ENCODE results near the gene STUM.

- TF ChIP-seq CTCF (IDR thresholded peaks at IDR 0.05; ENCODE audit: borderline replicate concordance, extremely low read depth, low read length, poor library complexity, severe bottlenecking) (no peak), EZH2 (IDR thresholded peaks at IDR 0.05; ENCODE audit: borderline replicate concordance, low read depth, low read length, severe bottlenecking) (no peak)
Measured at GRCh38 chr1:226523646-226524406, 24.7 kb upstream of the STUM start.

Data from DND-41 (cell line).